ENCODE results near the gene DDRGK1.

DNA sequence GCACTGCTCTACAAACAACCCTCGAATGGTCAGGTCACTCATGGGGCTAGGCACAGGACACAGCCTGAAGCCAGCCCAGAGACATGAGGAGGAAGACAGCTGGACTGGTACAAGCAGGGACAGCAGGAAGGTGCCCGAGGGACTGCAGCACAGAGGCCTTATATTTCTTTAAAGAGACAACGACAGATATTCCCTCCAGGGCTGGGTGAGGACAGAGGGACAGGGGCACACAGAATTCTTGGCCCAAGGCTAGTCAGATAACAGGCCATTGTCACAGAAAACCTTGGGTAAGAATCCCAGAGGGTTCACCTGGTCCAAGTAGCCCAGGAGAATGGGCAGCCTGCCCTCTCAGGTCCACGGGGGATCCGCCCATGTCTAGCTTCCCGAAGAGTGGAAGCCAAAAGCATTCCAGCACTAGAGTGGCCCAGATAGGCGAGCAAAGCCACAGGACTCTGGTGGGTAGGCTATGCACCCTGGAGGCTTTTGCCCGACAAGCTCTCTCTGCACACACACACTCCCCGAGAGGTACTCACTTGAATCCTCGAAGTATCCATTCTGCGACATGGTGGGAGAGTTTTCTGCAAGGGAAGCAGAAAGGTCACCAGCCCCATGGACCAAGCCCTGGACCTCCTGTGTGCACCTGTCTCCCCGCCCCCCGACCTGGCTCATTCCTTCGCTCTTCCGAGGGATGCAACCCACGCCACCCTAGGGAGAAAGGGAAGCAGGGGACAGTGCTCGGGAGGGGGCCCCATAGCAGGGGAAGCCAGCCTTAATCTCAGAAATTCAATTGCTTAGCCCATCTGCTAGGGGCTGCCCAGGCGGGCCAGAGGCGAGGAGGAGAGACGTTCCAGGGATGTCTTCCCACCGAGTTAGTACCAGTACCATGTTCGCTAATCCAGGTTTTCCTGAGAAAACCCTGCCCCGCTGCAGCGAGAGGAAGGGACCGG, 32.8 kb upstream of the DDRGK1 start:
- no peak for TF ChIP-seq EZH2phosphoT487 (IDR thresholded peaks at IDR 0.05; ENCODE audit: borderline replicate concordance, low read length)
- TF ChIP-seq, protein P1, sequence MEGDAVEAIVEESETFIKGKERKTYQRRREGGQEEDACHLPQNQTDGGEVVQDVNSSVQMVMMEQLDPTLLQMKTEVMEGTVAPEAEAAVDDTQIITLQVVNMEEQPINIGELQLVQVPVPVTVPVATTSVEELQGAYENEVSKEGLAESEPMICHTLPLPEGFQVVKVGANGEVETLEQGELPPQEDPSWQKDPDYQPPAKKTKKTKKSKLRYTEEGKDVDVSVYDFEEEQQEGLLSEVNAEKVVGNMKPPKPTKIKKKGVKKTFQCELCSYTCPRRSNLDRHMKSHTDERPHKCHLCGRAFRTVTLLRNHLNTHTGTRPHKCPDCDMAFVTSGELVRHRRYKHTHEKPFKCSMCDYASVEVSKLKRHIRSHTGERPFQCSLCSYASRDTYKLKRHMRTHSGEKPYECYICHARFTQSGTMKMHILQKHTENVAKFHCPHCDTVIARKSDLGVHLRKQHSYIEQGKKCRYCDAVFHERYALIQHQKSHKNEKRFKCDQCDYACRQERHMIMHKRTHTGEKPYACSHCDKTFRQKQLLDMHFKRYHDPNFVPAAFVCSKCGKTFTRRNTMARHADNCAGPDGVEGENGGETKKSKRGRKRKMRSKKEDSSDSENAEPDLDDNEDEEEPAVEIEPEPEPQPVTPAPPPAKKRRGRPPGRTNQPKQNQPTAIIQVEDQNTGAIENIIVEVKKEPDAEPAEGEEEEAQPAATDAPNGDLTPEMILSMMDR (IDR thresholded peaks at IDR 0.05; ENCODE audit: low read depth, low read length, poor library complexity, severe bottlenecking): no peak
